Colonic mucosa (tissue), 4 donors: Measurements from ENCODE around the gene EXOC4. TPM values are rescaled to one million over a fixed set of nuclear protein-coding genes. Genes with fewer than 3 reads are reported as not detected.

Source experiments
- DNase-seq: peaks from one replicate; pipeline ENCODE4 v3.0.0-alpha.2; 2020
- H3K27ac ChIP-seq: fragments of 200-600 bp; one replicate; pipeline ENCODE4 v1.8.0; 2021
- H3K27me3 ChIP-seq: fragments of 200-600 bp; one replicate; pipeline ENCODE4 v1.8.0; 2021
- H3K36me3 ChIP-seq: fragments of 200-600 bp; one replicate; pipeline ENCODE4 v1.8.0; 2021
- H3K4me1 ChIP-seq: fragments of 200-600 bp; one replicate; pipeline ENCODE4 v1.8.0; 2021; ENCODE audit warnings: mild to moderate bottlenecking
- H3K4me3 ChIP-seq: fragments of 200-600 bp; one replicate; pipeline ENCODE4 v1.8.0; 2021
- H3K9ac ChIP-seq, 2 donors: one replicate each; pipeline ENCODE4 v1.7.0; 2013; ENCODE audit warnings: control low read depth in 2 of 2, low read depth in 2 of 2, low read length in 2 of 2
- H3K9me3 ChIP-seq: fragments of 200-600 bp; one replicate; pipeline ENCODE4 v1.8.0; 2021
- CTCF ChIP-seq: fragments of 200-600 bp; IDR thresholded peaks from one replicate; pipeline ENCODE4 v1.8.0; 2022; ENCODE audit warnings: antibody characterized with exemption, mild to moderate bottlenecking
- intact Hi-C: fragments of 100-400 bp; cut with DNase I; formaldehyde crosslinking; loops from one replicate; pipeline ENCODE4 v1.14.1; 2022
- total RNA-seq, 2 donors: library from RNA; stranded (reverse); fragmentation: NEBNext Ultra II Directional in 1 of 2; extraction: Animal tissue kit (Norgen Biotek cat#: 25700) in 1 of 2; gene quantifications; one replicate each; pipeline ENCODE4 v1.2.1, GENCODE V29; 2021
- donor health status: healthy.
- donor health status: DM: no; HTN: no; CAD: no.
- donor health status: DM: no; HTN: no; CAD: no.

EXOC4 gene
- total RNA-seq, 2 donors from 2014 or later: 61.1 to 73.3 TPM

DNA sequence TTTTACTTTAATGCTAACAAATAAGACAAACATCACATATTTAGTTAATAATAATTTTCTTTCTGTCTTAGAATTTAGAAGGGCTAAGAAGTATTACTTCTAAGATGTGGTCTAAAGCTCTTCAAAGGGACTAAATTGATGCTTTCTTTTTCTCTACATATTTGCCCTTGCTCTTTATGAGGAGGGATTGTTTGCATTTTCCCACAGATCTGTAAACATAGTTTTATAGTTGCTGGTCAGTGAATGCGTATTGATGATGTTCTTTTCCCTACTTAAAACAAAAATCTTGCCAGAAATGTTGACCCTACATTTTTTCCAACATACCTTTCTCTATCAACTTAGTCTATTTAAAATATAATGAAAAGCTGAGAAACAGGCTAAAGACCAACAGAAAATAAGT, 501.8 kb downstream of the EXOC4 start:
- TF ChIP-seq CTCF: no peak
- intact Hi-C loops: no loop called here
- Histone ChIP-seq H3K27ac (no peak overlapping the region), H3K4me1 (no peaks in the 10 kb centered on the region), H3K9ac (no peak overlapping the region), H3K9me3 (no peaks in the 10 kb centered on the region), H3K36me3 (no peaks in the 10 kb centered on the region), H3K27me3 (no peaks in the 10 kb centered on the region), H3K4me3 (no peak overlapping the region)
- no peak for DNase-seq

GRCh38 chr7:133755901-133756300, 503.0 kb downstream of the EXOC4 start:
- Histone ChIP-seq H3K9ac (no peak overlapping the region), H3K4me1 (no peaks in the 10 kb centered on the region), H3K36me3 (no peaks in the 10 kb centered on the region), H3K9me3 (no peaks in the 10 kb centered on the region), H3K27me3 (no peaks in the 10 kb centered on the region), H3K4me3 (no peak overlapping the region), H3K27ac (no peak overlapping the region)
- no peak for DNase-seq
- intact Hi-C loops: no loop called here
- TF ChIP-seq CTCF: no peak

DNA sequence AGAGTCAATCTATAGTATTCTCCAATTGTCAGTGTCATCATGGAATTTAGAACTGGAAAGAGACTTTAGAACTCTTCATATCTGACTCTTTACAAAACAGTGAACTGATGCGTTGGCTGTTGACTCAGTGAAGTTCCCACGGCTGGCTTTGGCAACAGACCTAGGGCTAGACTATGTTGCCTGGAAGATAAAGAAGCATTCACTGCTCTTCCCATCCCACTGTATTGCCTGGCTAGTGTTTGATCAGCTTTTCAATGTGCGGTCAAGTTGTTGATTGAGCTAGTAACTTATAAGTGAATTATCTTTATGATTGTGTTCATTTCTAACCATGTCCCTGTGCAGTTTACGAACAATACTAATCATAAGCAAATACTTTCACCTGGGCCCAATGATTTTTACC, 508.6 kb downstream of the EXOC4 start:
- H3K9ac ChIP-seq: no peak overlapping the region
- no peaks in the 10 kb centered on the region for H3K36me3 ChIP-seq
- no peak overlapping the region for H3K4me3 ChIP-seq
- no peaks in the 10 kb centered on the region for H3K4me1 ChIP-seq
- no peak overlapping the region for H3K27ac ChIP-seq
- no peaks in the 10 kb centered on the region for H3K9me3 ChIP-seq
- intact Hi-C loops: no loop called here
- no peak for DNase-seq
- TF ChIP-seq CTCF: no peak
- no peaks in the 10 kb centered on the region for H3K27me3 ChIP-seq

DNA sequence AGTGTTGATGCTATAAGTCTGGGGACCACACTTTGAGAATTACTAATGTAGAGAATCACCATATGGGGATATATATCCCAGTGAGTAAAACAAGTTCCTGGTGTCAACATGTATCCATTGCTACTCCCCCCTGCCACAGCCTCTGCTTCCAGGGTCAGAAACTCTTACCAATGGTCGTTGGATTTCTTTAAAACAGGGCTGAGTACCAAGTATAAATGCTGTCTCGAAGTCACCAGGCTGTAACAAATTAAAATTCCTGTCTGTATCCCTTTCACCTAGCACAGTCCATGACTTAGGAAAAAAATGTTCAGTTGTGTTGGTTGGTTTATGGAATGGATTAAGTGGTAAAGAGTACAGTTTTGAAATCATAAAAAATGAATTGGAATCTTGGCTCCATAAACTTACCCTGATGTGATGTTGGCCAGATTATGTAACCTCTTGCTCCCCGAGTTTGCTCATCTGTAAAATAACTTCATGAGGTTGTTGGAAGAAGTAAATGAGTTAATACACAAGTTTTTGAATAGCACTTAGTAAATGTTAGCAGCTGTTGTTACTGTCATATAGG, 510.3 kb downstream of the EXOC4 start:
- no peak for DNase-seq
- no peak overlapping the region for H3K9ac ChIP-seq
- no peak overlapping the region for H3K27ac ChIP-seq
- intact Hi-C loops: no loop called here
- H3K27me3 ChIP-seq: no peaks in the 10 kb centered on the region
- no peak overlapping the region for H3K4me3 ChIP-seq
- H3K9me3 ChIP-seq: no peaks in the 10 kb centered on the region
- H3K4me1 ChIP-seq: no peaks in the 10 kb centered on the region
- no peaks in the 10 kb centered on the region for H3K36me3 ChIP-seq
- TF ChIP-seq CTCF: no peak

- no peak for DNase-seq
- Histone ChIP-seq H3K9me3 (no peaks in the 10 kb centered on the region), H3K36me3 (no peaks in the 10 kb centered on the region), H3K9ac (no peak overlapping the region), H3K27ac (no peak overlapping the region), H3K4me1 (no peaks in the 10 kb centered on the region), H3K4me3 (no peak overlapping the region), H3K27me3 (no peaks in the 10 kb centered on the region)
- TF ChIP-seq CTCF: no peak
- intact Hi-C loops: no loop called here
Measured at GRCh38 chr7:133769668-133770067, 516.8 kb downstream of the EXOC4 start.
